SU-DHL-6 (cell line): ENCODE data around the gene ANK3.

Experiments used
- H2AFZ ChIP-seq: fragments of 200-600 bp; sonication (generic); 2 replicates; pipeline ENCODE4 v1.6.1; 2014; ENCODE audit warnings: low read depth, mild to moderate bottlenecking, moderate library complexity, mixed read lengths, antibody characterized with exemption, low read length; ENCODE audit not compliant: severe bottlenecking
- H3F3A ChIP-seq: fragments of 200-600 bp; shearing (Covaris generic); 2 replicates; pipeline ENCODE4 v1.6.0; 2016; ENCODE audit warnings: antibody characterized with exemption, mild to moderate bottlenecking; ENCODE audit not compliant: insufficient read depth
- H3K27ac ChIP-seq: fragments of 200-600 bp; sonication (generic); 2 replicates; pipeline ENCODE4 v1.5.1; 2016; ENCODE audit warnings: low read depth, mild to moderate bottlenecking, low read length, moderate library complexity, mixed read lengths
- H3K27me3 ChIP-seq: fragments of 200-600 bp; sonication (generic), shearing (Covaris generic); 2 replicates; pipeline ENCODE4 v1.6.0; 2014; ENCODE audit warnings: mild to moderate bottlenecking, low read length
- H3K36me3 ChIP-seq: fragments of 200-600 bp; sonication (generic); 2 replicates; pipeline ENCODE4 v1.6.1; 2014; ENCODE audit warnings: mild to moderate bottlenecking, low read length, mixed read lengths
- H3K4me2 ChIP-seq: fragments of 300-600, 200-600 bp; shearing (Covaris generic), sonication (generic); 2 replicates; pipeline ENCODE4 v1.6.0; 2014; ENCODE audit warnings: low read length, low read depth, mild to moderate bottlenecking; ENCODE audit not compliant: poor library complexity, severe bottlenecking
- H3K4me3 ChIP-seq: fragments of 200-600 bp; sonication (generic); 2 replicates; pipeline ENCODE4 v1.5.1; 2014; ENCODE audit warnings: antibody characterized with exemption, low read length, mild to moderate bottlenecking, mixed read lengths; ENCODE audit not compliant: insufficient read depth, poor library complexity, severe bottlenecking
- H3K79me2 ChIP-seq: fragments of 200-600 bp; sonication (generic); 2 replicates; pipeline ENCODE4 v1.6.1; 2014; ENCODE audit warnings: mild to moderate bottlenecking, low read length, moderate library complexity; ENCODE audit not compliant: insufficient read depth
- H3K9ac ChIP-seq: fragments of 200-600 bp; sonication (generic); 2 replicates; pipeline ENCODE4 v1.7.0; 2014; ENCODE audit warnings: mild to moderate bottlenecking, low read length
- H3K9me2 ChIP-seq: fragments of 200-600 bp; sonication (generic); replicated peaks from 2 replicates; pipeline ENCODE4 v1.6.1; 2014; ENCODE audit warnings: low read length; ENCODE audit not compliant: insufficient read depth
- H3K9me3 ChIP-seq: fragments of 200-600 bp; sonication (generic); 2 replicates; pipeline ENCODE4 v1.6.1; 2014; ENCODE audit warnings: low read length, mixed read lengths; ENCODE audit not compliant: insufficient read depth
- H4K20me1 ChIP-seq: fragments of 200-600 bp; sonication (generic); 2 replicates; pipeline ENCODE4 v1.6.1; 2014; ENCODE audit warnings: low read depth, mild to moderate bottlenecking, antibody characterized with exemption, low read length, moderate library complexity, mixed read lengths
- CTCF ChIP-seq: fragments of 200-600 bp; sonication (generic); IDR thresholded peaks from one replicate; pipeline ENCODE4 v1.5.1; 2017; ENCODE audit warnings: antibody characterized with exemption, mild to moderate bottlenecking, low read length, moderate library complexity; ENCODE audit not compliant: insufficient read depth, poor library complexity, severe bottlenecking
- EZH2phosphoT487 ChIP-seq: fragments of 200-600 bp; sonication (generic), shearing (Covaris generic); conservative IDR thresholded peaks from 2 replicates; pipeline ENCODE4 v1.6.1; 2018; ENCODE audit warnings: mild to moderate bottlenecking, antibody characterized with exemption, low read length, moderate library complexity, mixed read lengths

ANK3 gene

DNA sequence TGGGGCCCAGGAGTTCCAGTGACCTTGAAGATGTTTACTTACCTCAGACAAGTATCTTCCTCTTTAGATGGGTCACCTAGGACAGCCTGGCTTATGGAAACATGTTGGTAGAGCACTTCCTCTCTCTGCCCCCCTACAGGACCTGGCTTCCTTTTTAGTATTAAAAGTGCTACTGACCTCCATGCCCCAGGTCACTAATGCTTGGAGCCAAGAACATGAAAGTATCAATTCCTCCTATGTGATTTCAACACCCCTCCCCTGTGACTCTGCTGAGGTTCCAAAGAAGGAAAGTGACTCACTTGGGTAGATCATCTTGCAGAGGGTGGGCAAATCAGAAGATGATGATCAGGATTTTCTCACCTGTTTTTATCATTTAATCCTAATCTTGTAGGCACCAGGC is 358.0 kb downstream of the ANK3 start:
- TF ChIP-seq EZH2phosphoT487: no peak
- TF ChIP-seq CTCF: no peak
- H2AFZ ChIP-seq: no peak overlapping the region
- no peaks in the 10 kb centered on the region for H4K20me1 ChIP-seq
- no peaks in the 10 kb centered on the region for H3K36me3 ChIP-seq
- no peaks in the 10 kb centered on the region for H3K9me3 ChIP-seq
- H3K4me2 ChIP-seq: no peak overlapping the region
- H3K27me3 ChIP-seq: no peaks in the 10 kb centered on the region
- no peaks in the 10 kb centered on the region for H3K79me2 ChIP-seq
- H3F3A ChIP-seq: no peaks in the 10 kb centered on the region
- H3K9me2 ChIP-seq: no peaks in the 10 kb centered on the region
- no peak overlapping the region for H3K27ac ChIP-seq
- no peak overlapping the region for H3K4me3 ChIP-seq
- no peak overlapping the region for H3K9ac ChIP-seq

GRCh38 chr10:60031183-60031582 is 358.5 kb downstream of the ANK3 start:
- H2AFZ ChIP-seq: no peak overlapping the region
- no peaks in the 10 kb centered on the region for H3F3A ChIP-seq
- no peaks in the 10 kb centered on the region for H3K9me3 ChIP-seq
- H4K20me1 ChIP-seq: no peaks in the 10 kb centered on the region
- H3K27me3 ChIP-seq: no peaks in the 10 kb centered on the region
- no peak overlapping the region for H3K4me3 ChIP-seq
- H3K9me2 ChIP-seq: no peaks in the 10 kb centered on the region
- no peak overlapping the region for H3K9ac ChIP-seq
- no peak overlapping the region for H3K4me2 ChIP-seq
- no peaks in the 10 kb centered on the region for H3K36me3 ChIP-seq
- no peak overlapping the region for H3K27ac ChIP-seq
- H3K79me2 ChIP-seq: no peaks in the 10 kb centered on the region
- TF ChIP-seq EZH2phosphoT487: no peak
- no peak for TF ChIP-seq CTCF

DNA sequence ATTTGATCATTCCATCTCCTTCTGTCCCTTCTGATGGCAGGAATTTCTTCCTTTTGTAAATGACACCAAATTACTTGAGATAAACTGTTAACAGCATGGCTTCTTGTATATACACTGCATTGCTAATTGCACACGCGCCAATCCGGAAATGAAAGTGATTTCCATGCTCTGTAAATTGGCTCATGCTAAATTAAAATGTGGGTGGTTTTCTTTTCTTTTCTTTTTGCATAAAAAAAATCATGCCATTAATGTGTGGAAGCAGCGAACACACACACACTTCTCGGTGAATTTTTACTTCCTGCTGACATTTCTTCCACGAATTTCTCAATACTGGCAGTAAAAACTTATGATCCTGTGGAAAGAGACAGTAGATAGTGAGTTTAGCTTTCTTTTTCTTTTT is 360.2 kb downstream of the ANK3 start:
- no peaks in the 10 kb centered on the region for H3K36me3 ChIP-seq
- H3K27me3 ChIP-seq: no peaks in the 10 kb centered on the region
- H3K79me2 ChIP-seq: no peaks in the 10 kb centered on the region
- no peaks in the 10 kb centered on the region for H3F3A ChIP-seq
- H3K4me2 ChIP-seq: no peak overlapping the region
- no peak overlapping the region for H2AFZ ChIP-seq
- TF ChIP-seq CTCF: no peak
- H3K27ac ChIP-seq: no peak overlapping the region
- no peak overlapping the region for H3K9ac ChIP-seq
- H4K20me1 ChIP-seq: no peaks in the 10 kb centered on the region
- no peak overlapping the region for H3K4me3 ChIP-seq
- no peaks in the 10 kb centered on the region for H3K9me2 ChIP-seq
- H3K9me3 ChIP-seq: no peaks in the 10 kb centered on the region

DNA sequence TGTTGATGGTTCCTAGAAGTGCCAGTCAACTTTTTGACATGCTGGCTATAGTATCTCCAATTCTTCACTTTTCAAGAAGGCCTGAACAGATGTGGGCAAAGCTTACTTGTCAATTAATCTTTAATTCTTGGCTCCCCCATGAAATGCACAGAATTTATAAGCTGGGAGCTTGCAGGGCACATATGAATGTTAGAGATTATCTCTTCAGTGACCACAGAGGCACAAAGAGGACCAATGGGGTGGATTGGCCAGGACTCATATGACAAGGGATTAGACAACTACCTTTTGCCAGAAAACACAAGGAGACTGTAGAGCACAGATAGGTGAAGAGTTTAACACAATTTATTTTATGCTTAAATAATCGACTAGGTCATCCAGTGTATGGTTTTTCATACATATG is 361.6 kb downstream of the ANK3 start:
- no peak overlapping the region for H3K9ac ChIP-seq

More for the DNA sequence above, 361.6 kb downstream of the ANK3 start:
- no peak overlapping the region for H2AFZ ChIP-seq
- H3K36me3 ChIP-seq: no peaks in the 10 kb centered on the region
- H3K27ac ChIP-seq: no peak overlapping the region
- TF ChIP-seq CTCF: no peak
- TF ChIP-seq EZH2phosphoT487: no peak
- H3K79me2 ChIP-seq: no peaks in the 10 kb centered on the region
- no peak overlapping the region for H3K4me3 ChIP-seq
- H3K4me2 ChIP-seq: no peak overlapping the region
- H3K9me3 ChIP-seq: no peaks in the 10 kb centered on the region
- no peaks in the 10 kb centered on the region for H3K27me3 ChIP-seq
- H3F3A ChIP-seq: no peaks in the 10 kb centered on the region
- no peaks in the 10 kb centered on the region for H3K9me2 ChIP-seq
- no peaks in the 10 kb centered on the region for H4K20me1 ChIP-seq
